Right atrium auricular region (tissue), 2 donors: ENCODE measurements around the gene PIBF1. TPM values are rescaled to one million over a fixed set of nuclear protein-coding genes. Genes with fewer than 3 reads are reported as not detected.

ENCODE experiments used
- DNase-seq: peaks from one replicate; pipeline ENCODE4 v3.0.0-alpha.2; 2019; ENCODE audit warnings: low spot score
- H3K27ac ChIP-seq, 2 donors: fragments of 200-600 bp; sonication (generic); 1 replicate in 1 of 2; 2 replicates in 1 of 2; pipeline ENCODE4 v1.5.1; 2016 to 2019
- H3K27me3 ChIP-seq, 2 donors: fragments of 200-600 bp; sonication (generic); one replicate each; pipeline versions ENCODE4 v1.5.1 to v1.6.0; 2017 to 2019
- H3K36me3 ChIP-seq: fragments of 200-600 bp; sonication (generic); one replicate; pipeline ENCODE4 v1.5.1; 2016
- H3K4me1 ChIP-seq, 2 donors: fragments of 200-600 bp; sonication (generic); one replicate each; pipeline versions ENCODE4 v1.5.1 to v1.6.0; 2017 to 2019
- H3K4me3 ChIP-seq, 2 donors: fragments of 200-600 bp; sonication (generic); 1 replicate in 1 of 2; 2 replicates in 1 of 2; pipeline ENCODE4 v1.5.1; 2017 to 2019; ENCODE audit warnings: mild to moderate bottlenecking in 1 of 2, moderate library complexity in 1 of 2
- H3K9me3 ChIP-seq, 2 donors: fragments of 200-600 bp; sonication (generic); one replicate each; pipeline ENCODE4 v1.5.1; 2019
- total RNA-seq, 2 donors: library from RNA; depleted of rRNA; stranded (reverse); fragments of >200 nt; gene quantifications; one replicate each; pipeline ENCODE4 v1.1.0, GENCODE V29; 2016
- TF ChIP-seq, protein P1 (sequence below), 2 donors: fragments of 200-600 bp; sonication (generic); IDR thresholded peaks; one replicate each; pipeline ENCODE4 v1.5.1; 2019; ENCODE audit warnings: antibody characterized with exemption in 2 of 2

Gene PIBF1
- total RNA-seq, 2 donors from 2014 or later: 9.4 to 17.1 TPM

DNA sequence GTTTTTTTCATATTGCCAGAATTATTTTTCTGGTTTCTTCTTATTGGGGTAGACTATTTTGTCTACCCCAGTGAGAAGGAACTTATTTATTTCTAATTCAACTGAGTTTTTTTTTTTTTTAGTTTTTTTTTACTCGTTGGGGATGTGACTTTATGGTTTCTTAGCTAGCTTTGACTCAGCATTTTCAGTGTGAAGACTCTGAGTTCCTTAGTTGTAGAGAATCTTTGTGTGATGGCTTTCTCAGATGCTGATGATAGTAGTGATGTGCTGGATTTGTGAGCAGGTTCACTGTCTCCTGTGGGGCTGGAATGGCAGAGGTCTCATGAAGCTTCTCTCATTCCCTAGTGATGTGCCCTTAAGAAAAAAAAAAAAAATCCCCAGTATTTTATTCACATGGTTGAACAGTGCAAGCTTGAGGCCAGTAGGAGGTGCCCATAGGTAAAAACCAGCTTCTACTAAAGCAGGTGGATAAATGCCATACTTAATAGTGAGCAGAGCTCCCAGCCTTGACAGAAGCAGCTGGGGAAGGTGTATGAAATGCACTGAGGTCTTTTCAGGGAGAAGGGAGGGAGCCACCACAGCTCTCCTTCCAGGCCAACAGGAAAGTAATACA is 170.7 kb downstream of the PIBF1 start:
- H3K4me1 ChIP-seq: no peaks in the 10 kb centered on the region
- no peaks in the 10 kb centered on the region for H3K27me3 ChIP-seq
- TF ChIP-seq, protein P1, sequence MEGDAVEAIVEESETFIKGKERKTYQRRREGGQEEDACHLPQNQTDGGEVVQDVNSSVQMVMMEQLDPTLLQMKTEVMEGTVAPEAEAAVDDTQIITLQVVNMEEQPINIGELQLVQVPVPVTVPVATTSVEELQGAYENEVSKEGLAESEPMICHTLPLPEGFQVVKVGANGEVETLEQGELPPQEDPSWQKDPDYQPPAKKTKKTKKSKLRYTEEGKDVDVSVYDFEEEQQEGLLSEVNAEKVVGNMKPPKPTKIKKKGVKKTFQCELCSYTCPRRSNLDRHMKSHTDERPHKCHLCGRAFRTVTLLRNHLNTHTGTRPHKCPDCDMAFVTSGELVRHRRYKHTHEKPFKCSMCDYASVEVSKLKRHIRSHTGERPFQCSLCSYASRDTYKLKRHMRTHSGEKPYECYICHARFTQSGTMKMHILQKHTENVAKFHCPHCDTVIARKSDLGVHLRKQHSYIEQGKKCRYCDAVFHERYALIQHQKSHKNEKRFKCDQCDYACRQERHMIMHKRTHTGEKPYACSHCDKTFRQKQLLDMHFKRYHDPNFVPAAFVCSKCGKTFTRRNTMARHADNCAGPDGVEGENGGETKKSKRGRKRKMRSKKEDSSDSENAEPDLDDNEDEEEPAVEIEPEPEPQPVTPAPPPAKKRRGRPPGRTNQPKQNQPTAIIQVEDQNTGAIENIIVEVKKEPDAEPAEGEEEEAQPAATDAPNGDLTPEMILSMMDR (IDR thresholded peaks at IDR 0.05): no peak
- DNase-seq: no peak
- no peaks in the 10 kb centered on the region for H3K9me3 ChIP-seq
- H3K36me3 ChIP-seq: no peaks in the 10 kb centered on the region
- no peak overlapping the region for H3K27ac ChIP-seq
- no peak overlapping the region for H3K4me3 ChIP-seq

DNA sequence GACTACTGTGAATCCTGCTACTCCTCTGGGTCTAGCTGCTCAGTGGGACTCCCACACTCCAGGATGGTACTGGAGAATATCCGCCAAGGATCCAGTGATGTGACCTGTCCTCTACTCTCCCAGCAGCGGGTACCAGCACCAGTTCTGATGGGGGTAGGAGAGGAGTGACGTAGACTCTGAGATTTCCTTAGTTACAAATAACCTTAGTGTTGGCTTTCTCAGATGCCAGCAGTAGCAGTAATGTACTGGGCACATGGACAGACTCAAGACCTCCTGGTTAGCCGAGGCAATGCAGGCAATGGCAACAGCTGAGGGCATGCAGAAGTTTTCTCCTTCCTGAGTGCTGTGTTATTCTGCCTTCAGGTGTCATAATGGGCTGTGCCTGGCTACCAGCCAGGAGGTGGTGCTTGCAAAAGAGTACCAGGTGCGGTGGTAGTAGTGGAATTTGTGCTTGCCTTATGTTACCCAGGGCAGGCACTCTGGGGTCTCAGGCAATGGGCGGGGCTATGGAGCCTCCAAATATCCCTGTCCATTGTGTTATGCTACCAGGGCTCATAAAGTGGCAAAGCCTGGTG is 171.5 kb downstream of the PIBF1 start:
- DNase-seq: no peak

DNA sequence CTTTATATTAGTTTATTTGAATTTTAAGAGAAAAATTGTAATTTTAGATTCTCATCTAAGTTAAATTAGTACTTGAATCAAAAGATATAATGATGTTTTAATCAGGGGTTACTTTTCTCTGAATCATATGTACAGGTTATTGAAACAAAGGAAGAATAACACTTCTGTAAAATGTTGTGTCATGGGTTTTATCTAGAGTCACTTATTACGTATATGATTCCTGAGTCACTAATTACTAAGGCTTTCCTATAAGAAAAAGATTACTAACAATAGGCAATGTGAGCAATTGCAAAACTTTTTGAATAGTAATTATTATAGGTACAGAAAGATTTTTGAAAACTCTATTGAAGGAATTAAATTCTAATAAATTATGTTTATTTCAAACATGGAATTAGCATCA is 177.7 kb downstream of the PIBF1 start:
- no peaks in the 10 kb centered on the region for H3K36me3 ChIP-seq
- DNase-seq: no peak
- H3K9me3 ChIP-seq: no peaks in the 10 kb centered on the region
- no peak overlapping the region for H3K4me3 ChIP-seq
- no peaks in the 10 kb centered on the region for H3K4me1 ChIP-seq
- TF ChIP-seq, protein P1 (IDR thresholded peaks at IDR 0.05): no peak
- H3K27ac ChIP-seq: no peak overlapping the region
- no peaks in the 10 kb centered on the region for H3K27me3 ChIP-seq

More for the DNA sequence above, 171.5 kb downstream of the PIBF1 start:
- H3K9me3 ChIP-seq: no peaks in the 10 kb centered on the region
- H3K27me3 ChIP-seq: no peaks in the 10 kb centered on the region
- no peaks in the 10 kb centered on the region for H3K36me3 ChIP-seq
- TF ChIP-seq, protein P1 (IDR thresholded peaks at IDR 0.05): no peak
- H3K27ac ChIP-seq: no peak overlapping the region
- no peak overlapping the region for H3K4me3 ChIP-seq
- H3K4me1 ChIP-seq: no peaks in the 10 kb centered on the region

DNA sequence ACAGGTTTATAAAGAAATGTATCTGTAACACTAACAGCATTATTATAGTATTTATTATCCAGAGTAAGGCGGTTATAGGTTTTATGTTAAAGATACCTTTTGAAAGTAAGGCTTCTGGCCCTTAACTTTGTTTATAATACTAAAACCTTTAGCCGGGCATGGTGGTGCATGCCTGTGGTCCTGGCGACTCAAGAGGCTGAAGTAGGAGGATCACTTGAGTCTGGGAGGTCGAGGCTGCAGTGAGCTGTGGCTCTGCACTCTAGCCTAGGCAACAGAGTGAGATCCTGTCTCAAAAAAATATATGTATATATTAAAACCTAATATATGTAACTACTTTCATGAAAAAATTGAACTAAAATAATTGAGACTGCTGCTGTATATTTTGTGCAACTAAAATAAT is 178.2 kb downstream of the PIBF1 start:
- TF ChIP-seq, protein P1 (IDR thresholded peaks at IDR 0.05): no peak
- Histone ChIP-seq H3K27ac (no peak overlapping the region), H3K4me1 (no peaks in the 10 kb centered on the region), H3K27me3 (no peaks in the 10 kb centered on the region), H3K4me3 (no peak overlapping the region), H3K36me3 (no peaks in the 10 kb centered on the region), H3K9me3 (no peaks in the 10 kb centered on the region)
- no peak for DNase-seq

DNA sequence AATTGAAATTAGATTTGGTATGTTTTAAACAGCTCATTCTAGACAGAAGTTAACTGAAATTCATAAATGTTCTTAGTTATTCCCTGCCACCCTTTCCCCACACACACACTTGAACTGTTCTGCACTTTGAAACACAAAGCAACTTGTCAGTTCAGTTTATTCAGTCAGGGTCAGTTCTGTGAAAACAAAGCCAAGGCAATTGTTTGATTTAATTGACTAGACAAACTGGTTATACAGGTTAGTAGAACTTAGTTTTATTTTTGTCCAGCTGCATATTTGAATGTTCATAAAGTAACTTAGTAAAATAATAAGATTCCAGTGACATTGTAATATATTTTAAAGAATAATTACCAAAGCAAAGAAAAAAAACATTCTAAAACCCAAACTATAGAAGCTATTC is 178.6 kb downstream of the PIBF1 start:
- no peaks in the 10 kb centered on the region for H3K27me3 ChIP-seq
- H3K4me1 ChIP-seq: no peaks in the 10 kb centered on the region
- H3K9me3 ChIP-seq: no peaks in the 10 kb centered on the region
- no peak overlapping the region for H3K4me3 ChIP-seq
- no peaks in the 10 kb centered on the region for H3K36me3 ChIP-seq
- TF ChIP-seq, protein P1 (IDR thresholded peaks at IDR 0.05): no peak
- no peak for DNase-seq
- no peak overlapping the region for H3K27ac ChIP-seq

DNA sequence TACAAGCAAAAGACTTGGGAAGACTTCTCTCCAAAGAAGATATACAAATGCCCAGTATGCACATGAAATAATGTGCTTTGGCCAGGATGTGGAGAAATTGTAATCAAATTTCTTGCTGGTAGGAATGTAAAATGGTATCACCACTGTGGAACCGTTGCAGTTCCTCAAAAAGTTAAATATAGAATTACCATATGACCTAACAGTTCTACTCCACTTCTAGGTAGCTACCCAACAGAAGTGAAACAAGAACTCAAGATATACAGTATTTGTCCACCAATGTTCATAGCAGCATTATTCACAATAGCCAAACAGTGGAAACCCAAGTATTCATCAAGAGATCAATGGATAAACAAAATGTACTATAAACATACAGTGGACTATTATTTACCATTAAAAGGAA is 181.8 kb downstream of the PIBF1 start:
- no peak for DNase-seq
- no peaks in the 10 kb centered on the region for H3K9me3 ChIP-seq
- H3K27me3 ChIP-seq: no peaks in the 10 kb centered on the region
- H3K36me3 ChIP-seq: no peaks in the 10 kb centered on the region
- H3K4me1 ChIP-seq: no peaks in the 10 kb centered on the region
- H3K27ac ChIP-seq: no peak overlapping the region
- TF ChIP-seq, protein P1 (IDR thresholded peaks at IDR 0.05): no peak
- no peak overlapping the region for H3K4me3 ChIP-seq
